GM18502 (cell line): ENCODE data around the gene SAPCD2.
A peak's percentile ranks its signal among the peaks of the same experiment; 100 is the strongest.

ENCODE experiments used
- ATAC-seq: cut with Tn5 transposase; IDR thresholded peaks from one replicate; pipeline ENCODE4 v1.9.1; 2021; ENCODE audit warnings: mild to moderate bottlenecking; ENCODE audit not compliant: unreplicated experiment, poor library complexity

Gene SAPCD2

GRCh38 chr9:137107982-137108381 lies 37.6 kb upstream of the SAPCD2 start:
- ATAC-seq, result no peak

GRCh38 chr9:137107312-137107921 lies 37.1 kb upstream of the SAPCD2 start:
- ATAC-seq, result no peak

GRCh38 chr9:137106662-137107250 lies 36.4 kb upstream of the SAPCD2 start:
- ATAC-seq, result no peak

- no peak for ATAC-seq
Observed at GRCh38 chr9:137105814-137106661, 35.7 kb upstream of the SAPCD2 start.

- no peak for ATAC-seq
Observed at GRCh38 chr9:137103206-137103999, 33.0 kb upstream of the SAPCD2 start.

- no peak for ATAC-seq
Observed at GRCh38 chr9:137099231-137099630, 28.9 kb upstream of the SAPCD2 start.

- ATAC-seq, result no peak
Observed at GRCh38 chr9:137097761-137098462, 27.6 kb upstream of the SAPCD2 start.

GRCh38 chr9:137096785-137097546 lies 26.6 kb upstream of the SAPCD2 start:
- no peak for ATAC-seq

GRCh38 chr9:137095664-137096517 lies 25.5 kb upstream of the SAPCD2 start:
- peak; percentile 78 for ATAC-seq

- no peak for ATAC-seq
Observed at GRCh38 chr9:137089232-137089947, 19.0 kb upstream of the SAPCD2 start.

GRCh38 chr9:137088121-137088520 lies 17.8 kb upstream of the SAPCD2 start:
- ATAC-seq, result no peak

GRCh38 chr9:137087409-137087925 lies 17.1 kb upstream of the SAPCD2 start:
- peak; percentile 0 for ATAC-seq

- ATAC-seq, result peak; percentile 76
Observed at GRCh38 chr9:137086531-137087408, 16.4 kb upstream of the SAPCD2 start, which contains the start of gene MAN1B1. Gene MAN1B1, plus strand, starts transcription at chr9:137086985. Its CDS starts 15 bp downstream, at chr9:137087000.

- ATAC-seq, result no peak
Observed at GRCh38 chr9:137085920-137086530, 15.7 kb upstream of the SAPCD2 start.

- no peak for ATAC-seq
Observed at GRCh38 chr9:137084526-137084925, 14.2 kb upstream of the SAPCD2 start.

GRCh38 chr9:137083394-137084004 lies 13.1 kb upstream of the SAPCD2 start:
- ATAC-seq, result no peak
